NCI-H2196 (cell line): ENCODE data around the gene RPA1.
"Not testable (repeated sequence)": the region's sequence is repeated elsewhere in the genome, so short reads cannot be mapped to it uniquely, and the experiment has no call there.

ENCODE experiments used
- DNase-seq: peaks from one replicate; lab custom pipeline; 2025; ENCODE audit not compliant: unreplicated experiment; lab: John Stamatoyannopoulos, UW

Gene RPA1

GRCh38 chr17:1875597-1875996 is 45.8 kb downstream of the RPA1 start:
- DNase-seq: no peak

GRCh38 chr17:1878419-1879121 is 48.8 kb downstream of the RPA1 start:
- DNase-seq: no peak

GRCh38 chr17:1880851-1881630 is 51.2 kb downstream of the RPA1 start:
- DNase-seq: no peak

- no peak for DNase-seq
Observed at GRCh38 chr17:1882836-1883235, 53.0 kb downstream of the RPA1 start.

- no peak for DNase-seq
Observed at GRCh38 chr17:1883536-1883935, 53.7 kb downstream of the RPA1 start.

GRCh38 chr17:1888741-1889140 is 58.9 kb downstream of the RPA1 start:
- DNase-seq: no peak

GRCh38 chr17:1890758-1891450 is 61.1 kb downstream of the RPA1 start:
- no peak for DNase-seq

- no peak for DNase-seq
Observed at GRCh38 chr17:1894753-1895339, 65.0 kb downstream of the RPA1 start.

GRCh38 chr17:1895479-1895878 is 65.7 kb downstream of the RPA1 start:
- not testable (repeated sequence) for DNase-seq

GRCh38 chr17:1896243-1897104 is 66.7 kb downstream of the RPA1 start:
- no peak for DNase-seq

GRCh38 chr17:1897105-1897656 is 67.4 kb downstream of the RPA1 start:
- DNase-seq: no peak

- no peak for DNase-seq
Observed at GRCh38 chr17:1898332-1898731, 68.5 kb downstream of the RPA1 start.

- no peak for DNase-seq
Observed at GRCh38 chr17:1898872-1899271, 69.1 kb downstream of the RPA1 start.

GRCh38 chr17:1899403-1900000 is 69.7 kb downstream of the RPA1 start:
- DNase-seq: no peak

GRCh38 chr17:1904273-1905182 is 74.7 kb downstream of the RPA1 start:
- no peak for DNase-seq

- peak; percentile 21 for DNase-seq
Observed at GRCh38 chr17:1905190-1905913, 75.5 kb downstream of the RPA1 start.

GRCh38 chr17:1906662-1907101 is 76.9 kb downstream of the RPA1 start:
- no peak for DNase-seq

- no peak for DNase-seq
Observed at GRCh38 chr17:1907216-1907631, 77.4 kb downstream of the RPA1 start.
